Measurements from ENCODE around the gene TICRR.

GRCh38 chr15:89616228-89616627 is 41.0 kb downstream of the TICRR start:
- TF ChIP-seq KAT7 (CRISPR knock-in tag; IDR thresholded peaks at IDR 0.05; ENCODE audit: borderline replicate concordance) (no peak), ZNF639 (CRISPR knock-in tag; conservative IDR thresholded peaks at IDR 0.05) (no peak), CTCF (CRISPR knock-in tag; IDR thresholded peaks at IDR 0.05) (no peak), FOXK2 (IDR thresholded peaks at IDR 0.05) (no peak), ZNF766 (CRISPR knock-in tag; IDR thresholded peaks at IDR 0.05; ENCODE audit: borderline replicate concordance) (no peak), EP300 (IDR thresholded peaks at IDR 0.05; ENCODE audit: low read depth in 2 of 2, low read length in 2 of 2) (no peak), EP300 (CRISPR knock-in tag; IDR thresholded peaks at IDR 0.05; ENCODE audit: borderline replicate concordance) (no peak)
